Measurements from ENCODE around the gene GRK7. TPM values are rescaled to one million over a fixed set of nuclear protein-coding genes. Genes with fewer than 3 reads are reported as not detected.

GRK7 gene
- 0.11 TPM in 1 of 3 replicates, not detected in the others for total RNA-seq

- Mint-ChIP-seq H3K27ac (no peak within 1 kb of the TSS), H3K27me3 (ENCODE audit: low read depth) (no peaks in the 10 kb centered on the region), H3K9me3 (no peaks in the 10 kb centered on the region), H3K4me1 (no peaks in the 10 kb centered on the region), H3K36me3 (no peaks in the 10 kb centered on the region), H3K4me3 (no peak within 1 kb of the TSS)
- DNase-seq (ENCODE audit: low spot score in 2 of 2, unreplicated experiment in 2 of 2), result no peak
- TF ChIP-seq CTCF (IDR thresholded peaks at IDR 0.05; ENCODE audit: unreplicated experiment), result no peak
Measured at GRCh38 chr3:141763088-141763750, at the start of gene GRK7. Gene GRK7, plus strand, starts transcription at chr3:141763408. Its CDS starts 14,877 bp downstream, at chr3:141778285.

- H3K36me3 Mint-ChIP-seq, result peaks cover 8% of the 10 kb centered on the region
- no peak overlapping the region for H3K4me3 Mint-ChIP-seq
- TF ChIP-seq CTCF (IDR thresholded peaks at IDR 0.05; ENCODE audit: unreplicated experiment), result no peak
- peaks cover 16% of the 10 kb centered on the region for H3K4me1 Mint-ChIP-seq
- peaks cover 18% of the 10 kb centered on the region for H3K9me3 Mint-ChIP-seq
- no peaks in the 10 kb centered on the region for H3K27me3 Mint-ChIP-seq (ENCODE audit: low read depth)
- H3K27ac Mint-ChIP-seq, result no peak overlapping the region
- no peak for DNase-seq (ENCODE audit: low spot score in 2 of 2, unreplicated experiment in 2 of 2)
Measured at GRCh38 chr3:141714671-141715070, 48.5 kb upstream of the GRK7 start.

GRCh38 chr3:141722081-141722480 is 41.1 kb upstream of the GRK7 start:
- no peak for DNase-seq (ENCODE audit: low spot score in 2 of 2, unreplicated experiment in 2 of 2)
- TF ChIP-seq CTCF (IDR thresholded peaks at IDR 0.05; ENCODE audit: unreplicated experiment), result no peak
- Mint-ChIP-seq H3K27ac (no peak overlapping the region), H3K4me3 (no peak overlapping the region), H3K27me3 (ENCODE audit: low read depth) (no peaks in the 10 kb centered on the region), H3K4me1 (no peaks in the 10 kb centered on the region), H3K9me3 (peaks cover 9% of the 10 kb centered on the region), H3K36me3 (no peaks in the 10 kb centered on the region)

- no peaks in the 10 kb centered on the region for H3K4me1 Mint-ChIP-seq
- no peaks in the 10 kb centered on the region for H3K27me3 Mint-ChIP-seq (ENCODE audit: low read depth)
- no peak overlapping the region for H3K4me3 Mint-ChIP-seq
- no peak for TF ChIP-seq CTCF (IDR thresholded peaks at IDR 0.05; ENCODE audit: unreplicated experiment)
- no peak overlapping the region for H3K27ac Mint-ChIP-seq
- DNase-seq (ENCODE audit: low spot score in 2 of 2, unreplicated experiment in 2 of 2), result no peak
- H3K9me3 Mint-ChIP-seq, result peaks cover 4% of the 10 kb centered on the region
- H3K36me3 Mint-ChIP-seq, result no peaks in the 10 kb centered on the region
Measured at GRCh38 chr3:141722648-141723047, 40.6 kb upstream of the GRK7 start.

GRCh38 chr3:141723255-141723654 is 40.0 kb upstream of the GRK7 start:
- Mint-ChIP-seq H3K4me3 (no peak overlapping the region), H3K4me1 (no peaks in the 10 kb centered on the region), H3K27me3 (ENCODE audit: low read depth) (no peaks in the 10 kb centered on the region), H3K36me3 (no peaks in the 10 kb centered on the region), H3K9me3 (peaks cover 4% of the 10 kb centered on the region), H3K27ac (no peak overlapping the region)
- no peak for DNase-seq (ENCODE audit: low spot score in 2 of 2, unreplicated experiment in 2 of 2)
- no peak for TF ChIP-seq CTCF (IDR thresholded peaks at IDR 0.05; ENCODE audit: unreplicated experiment)

All from mesothelial cell of epicardium (in vitro differentiated cells).